ENCODE results near the gene CLCN6. TPM values are rescaled to one million over a fixed set of nuclear protein-coding genes. Genes with fewer than 3 reads are reported as not detected.

Gene CLCN6
- polyA plus RNA-seq, 1 donor from 2014 or later, result 12.5 TPM

GRCh38 chr1:11779715-11780379 is 26.1 kb upstream of the CLCN6 start:
- Histone ChIP-seq H3K79me2 (replicated peaks; ENCODE audit: insufficient read depth, low read length) (no peaks in the 10 kb centered on the region), H3K36me3 (ENCODE audit: insufficient read depth, low read length) (no peaks in the 10 kb centered on the region), H2AFZ (ENCODE audit: low read depth, low read length) (no peak overlapping the region), H3K9me3 (ENCODE audit: low read length) (no peaks in the 10 kb centered on the region), H3K4me2 (ENCODE audit: low read length) (no peak overlapping the region), H3K27me3 (ENCODE audit: insufficient read depth, low read depth, low read length) (no peaks in the 10 kb centered on the region), H3K9me2 (ENCODE audit: insufficient read depth, low read length) (no peaks in the 10 kb centered on the region), H3K4me3 (ENCODE audit: low read length) (no peak overlapping the region), H3K9ac (ENCODE audit: low read length) (no peak overlapping the region), H3F3A (ENCODE audit: insufficient read depth, low read length, poor library complexity, severe bottlenecking) (no peaks in the 10 kb centered on the region), H4K20me1 (ENCODE audit: insufficient read depth) (no peaks in the 10 kb centered on the region), H3K27ac (ENCODE audit: low read length) (no peak overlapping the region)
- TF ChIP-seq POLR2AphosphoS5 (IDR thresholded peaks at IDR 0.05) (no peak), CTCF (IDR thresholded peaks at IDR 0.05; ENCODE audit: poor library complexity, severe bottlenecking) (no peak), EZH2 (IDR thresholded peaks at IDR 0.05; ENCODE audit: borderline replicate concordance, insufficient read depth, low read length, poor library complexity, severe bottlenecking) (no peak), SMC3 (conservative IDR thresholded peaks at IDR 0.05; ENCODE audit: poor library complexity) (no peak), MXI1 (conservative IDR thresholded peaks at IDR 0.05; ENCODE audit: poor library complexity, severe bottlenecking) (no peak), REST (IDR thresholded peaks at IDR 0.05; ENCODE audit: borderline replicate concordance) (no peak), RAD21 (conservative IDR thresholded peaks at IDR 0.05) (no peak), TAF1 (IDR thresholded peaks at IDR 0.05; ENCODE audit: low read depth) (no peak), EP300 (conservative IDR thresholded peaks at IDR 0.05; ENCODE audit: poor library complexity, severe bottlenecking) (no peak)

DNA sequence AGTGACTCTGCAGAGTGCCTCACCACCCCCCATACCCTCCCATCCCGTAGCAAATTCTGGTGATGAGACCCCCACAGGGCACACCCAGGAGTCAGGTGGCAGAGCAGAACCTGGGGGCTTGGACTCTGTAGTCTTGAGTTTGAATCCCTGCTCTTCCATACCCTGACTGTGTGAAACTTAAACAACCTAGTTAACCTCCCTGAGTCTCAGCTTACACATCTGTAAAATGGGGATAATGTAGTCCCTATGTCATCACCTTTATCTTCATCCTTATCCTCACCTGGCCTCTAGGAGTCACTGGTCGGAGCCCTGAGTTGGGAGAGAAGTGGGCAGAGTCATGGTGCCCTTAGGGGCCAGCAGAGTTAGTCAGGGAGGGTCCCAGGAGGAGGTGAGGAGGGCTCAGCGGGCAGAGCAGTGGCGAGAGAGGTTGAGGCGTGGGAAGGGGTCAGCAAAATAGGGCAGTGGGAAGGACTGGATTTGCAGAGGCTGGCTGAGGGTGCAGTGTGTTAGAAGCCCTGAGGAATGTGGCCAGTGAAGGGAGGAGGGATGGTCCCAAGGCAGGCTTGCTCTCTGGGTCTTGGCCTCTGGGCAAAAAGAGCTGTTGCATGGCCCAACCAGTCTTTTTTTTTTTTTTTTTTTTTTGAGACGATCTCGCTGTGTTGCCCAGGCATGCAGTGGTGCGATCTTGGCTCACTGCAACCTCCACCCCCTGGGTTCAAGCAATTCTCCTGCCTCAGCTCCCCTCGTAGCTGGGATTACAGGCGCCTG is 25.4 kb upstream of the CLCN6 start:
- H2AFZ ChIP-seq (ENCODE audit: low read depth, low read length), result no peak overlapping the region
- H3K4me3 ChIP-seq (ENCODE audit: low read length), result no peak overlapping the region
- H4K20me1 ChIP-seq (ENCODE audit: insufficient read depth), result no peaks in the 10 kb centered on the region
- no peaks in the 10 kb centered on the region for H3K36me3 ChIP-seq (ENCODE audit: insufficient read depth, low read length)
- TF ChIP-seq EZH2 (IDR thresholded peaks at IDR 0.05; ENCODE audit: borderline replicate concordance, insufficient read depth, low read length, poor library complexity, severe bottlenecking) (no peak), CTCF (IDR thresholded peaks at IDR 0.05; ENCODE audit: poor library complexity, severe bottlenecking) (no peak), SMC3 (conservative IDR thresholded peaks at IDR 0.05; ENCODE audit: poor library complexity) (no peak), MXI1 (conservative IDR thresholded peaks at IDR 0.05; ENCODE audit: poor library complexity, severe bottlenecking) (no peak), POLR2AphosphoS5 (IDR thresholded peaks at IDR 0.05) (no peak), REST (IDR thresholded peaks at IDR 0.05; ENCODE audit: borderline replicate concordance) (no peak), TAF1 (IDR thresholded peaks at IDR 0.05; ENCODE audit: low read depth) (no peak), RAD21 (conservative IDR thresholded peaks at IDR 0.05) (no peak), EP300 (conservative IDR thresholded peaks at IDR 0.05; ENCODE audit: poor library complexity, severe bottlenecking) (no peak)
- no peak overlapping the region for H3K4me2 ChIP-seq (ENCODE audit: low read length)
- H3K9me3 ChIP-seq (ENCODE audit: low read length), result no peaks in the 10 kb centered on the region
- no peak overlapping the region for H3K9ac ChIP-seq (ENCODE audit: low read length)
- H3K9me2 ChIP-seq (ENCODE audit: insufficient read depth, low read length), result no peaks in the 10 kb centered on the region
- no peaks in the 10 kb centered on the region for H3K27me3 ChIP-seq (ENCODE audit: insufficient read depth, low read depth, low read length)
- no peak overlapping the region for H3K27ac ChIP-seq (ENCODE audit: low read length)
- no peaks in the 10 kb centered on the region for H3F3A ChIP-seq (ENCODE audit: insufficient read depth, low read length, poor library complexity, severe bottlenecking)
- no peaks in the 10 kb centered on the region for H3K79me2 ChIP-seq (replicated peaks; ENCODE audit: insufficient read depth, low read length)
